Activated T-cell treated with anti-CD3 and anti-CD28 coated beads for 1 hour (primary cell): ENCODE data around the gene ZNF600.
"Not testable (repeated sequence)": the region's sequence is repeated elsewhere in the genome, so short reads cannot be mapped to it uniquely, and the experiment has no call there.

Source experiments
- DNase-seq: peaks from one replicate; pipeline ENCODE4 v3.0.0-alpha.2; 2020; ENCODE audit warnings: low read depth

The ZNF600 gene

DNA sequence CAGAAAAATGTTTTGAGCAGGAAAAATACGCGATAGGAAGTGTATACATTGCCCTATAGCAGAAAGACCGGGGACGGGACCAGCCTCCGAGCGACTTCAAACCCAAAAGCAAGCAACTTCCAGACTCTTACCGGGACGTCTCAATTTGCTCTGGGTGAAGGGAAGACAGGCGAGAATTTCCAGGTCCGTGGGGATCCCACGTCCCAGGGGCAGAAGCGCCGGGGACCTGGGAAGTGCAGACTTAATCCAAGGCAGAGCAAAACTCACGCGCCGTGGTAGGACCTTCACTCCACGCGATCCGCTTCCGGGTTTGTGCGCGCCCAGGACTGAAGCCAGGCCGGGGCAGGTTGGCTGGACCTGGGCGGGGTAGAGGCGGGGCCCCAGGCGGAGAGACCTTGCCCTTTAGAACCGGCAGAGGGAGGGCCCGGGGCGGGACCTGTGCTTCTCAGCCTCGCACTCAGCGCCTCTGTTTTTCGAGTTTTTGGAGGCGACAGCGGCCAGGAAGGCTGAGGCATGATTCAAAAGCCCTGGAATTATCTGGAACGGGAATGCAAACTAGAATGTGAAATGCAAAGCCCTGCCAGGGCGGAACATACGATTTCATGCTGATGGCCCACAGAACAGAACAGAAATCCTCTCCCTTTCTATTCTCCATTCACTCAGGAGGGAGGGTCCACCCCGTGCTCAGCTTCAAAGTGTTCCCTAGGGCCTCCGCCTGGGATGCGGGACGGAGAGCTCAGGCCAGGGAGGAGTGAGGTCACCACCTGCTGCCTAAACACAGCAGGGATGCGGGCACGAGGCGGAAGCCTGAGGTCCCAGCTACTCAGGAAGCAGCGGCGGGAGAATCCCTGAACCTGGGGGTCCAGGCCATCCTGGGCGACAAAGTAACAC is at the start of gene ZNF600:
Gene ZNF600 (minus strand): TSS at position 328 of the 891 bp plus-strand sequence. CDS start 7,903 bp downstream, outside the sequence.
- peak; percentile 68 for DNase-seq

DNA sequence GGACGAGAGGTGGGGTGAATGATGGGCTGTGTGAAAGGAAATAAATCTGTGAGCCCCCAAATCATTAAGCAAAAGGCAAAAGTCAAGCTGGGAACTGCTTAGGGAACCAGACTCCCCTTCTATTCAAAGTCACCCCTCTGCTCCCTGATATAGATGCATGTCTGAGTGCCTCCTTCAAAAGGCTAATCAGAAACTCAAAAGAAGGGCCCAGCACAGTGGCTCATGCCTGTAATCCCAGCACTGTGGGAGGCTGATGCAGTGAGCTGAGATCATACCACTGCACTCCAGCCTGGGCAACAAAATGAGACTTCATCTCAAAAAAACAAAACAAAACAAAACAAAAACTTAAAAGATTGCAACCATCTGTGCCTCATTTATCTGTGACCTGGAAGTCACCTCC is 47.7 kb upstream of the ZNF600 start:
- DNase-seq = not testable (repeated sequence)

DNA sequence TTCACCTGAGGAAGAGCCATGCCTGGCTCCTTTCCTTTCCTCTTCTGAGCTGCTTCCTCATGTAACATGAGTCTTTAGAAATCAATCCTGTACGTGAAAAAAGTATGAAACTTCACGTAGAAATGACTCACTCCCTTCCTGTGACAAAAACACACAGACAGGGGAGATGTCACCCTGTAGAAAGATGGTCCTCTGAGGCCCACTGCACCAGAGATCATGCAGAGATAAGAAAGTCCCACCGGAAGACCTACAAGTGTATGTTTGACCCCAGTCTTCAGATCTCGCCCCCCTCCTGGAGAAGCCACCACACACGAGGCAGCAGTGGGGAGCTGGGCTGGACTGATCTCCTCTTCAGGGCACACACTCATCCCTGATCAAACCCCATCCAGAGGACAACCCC is 47.0 kb upstream of the ZNF600 start:
- not testable (repeated sequence) for DNase-seq

DNA sequence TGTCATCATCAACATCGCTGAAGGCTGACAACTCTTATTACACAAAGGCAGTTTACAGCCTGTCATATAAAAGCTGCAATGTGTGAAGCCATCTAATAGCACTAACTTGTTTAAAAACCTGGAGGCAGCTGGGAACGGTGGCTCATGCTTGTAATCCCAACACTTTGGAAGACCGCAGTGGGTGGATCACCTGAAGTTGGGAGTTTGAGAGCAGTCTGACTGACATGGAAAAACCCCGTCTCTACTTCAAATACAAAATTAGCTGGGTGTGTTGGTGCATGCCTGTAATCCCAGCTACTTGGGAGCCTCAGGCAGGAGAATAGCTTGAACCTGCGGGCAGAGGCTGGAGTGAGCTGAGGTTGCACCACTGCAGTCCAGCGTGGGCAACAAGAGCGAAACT is 43.3 kb upstream of the ZNF600 start:
- not testable (repeated sequence) for DNase-seq

DNA sequence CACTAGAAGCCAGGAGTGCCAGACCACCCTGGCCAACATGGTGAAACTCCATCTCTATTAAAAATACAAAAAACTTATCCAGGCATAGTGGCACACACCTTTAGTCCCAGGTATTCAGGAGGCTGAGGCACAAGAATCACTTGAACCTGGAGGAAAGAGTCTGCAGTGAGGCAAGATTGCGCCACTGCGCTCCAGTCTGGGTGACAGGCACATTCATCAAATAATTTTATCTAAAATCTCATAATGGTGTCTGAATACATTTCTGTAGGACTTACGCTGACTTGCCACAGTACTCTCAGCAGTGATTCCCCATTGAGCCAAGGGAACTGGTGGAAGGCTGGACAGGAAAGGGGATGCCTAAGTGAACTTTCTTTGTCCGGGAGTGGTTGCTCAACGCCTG is 39.2 kb upstream of the ZNF600 start:
- DNase-seq = no peak

DNA sequence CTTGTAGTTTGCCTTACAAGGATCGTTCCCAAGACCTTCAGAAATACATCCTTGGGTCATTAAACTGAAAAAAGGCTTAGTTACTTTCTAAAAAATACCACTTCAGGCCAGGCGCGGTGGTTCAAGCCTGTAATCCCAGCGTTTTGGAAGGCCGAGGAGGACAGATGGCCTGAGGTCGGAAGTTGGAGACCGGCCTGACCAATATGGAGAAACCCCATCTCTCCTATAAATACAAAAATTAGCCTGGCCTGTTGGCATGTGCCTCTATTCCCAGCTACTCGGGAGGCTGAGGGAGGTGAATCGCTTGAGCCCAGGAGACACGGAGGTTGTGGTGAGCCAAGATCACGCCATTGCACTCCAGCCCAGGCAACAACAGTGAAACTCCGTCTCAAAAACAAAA is 37.1 kb upstream of the ZNF600 start:
- DNase-seq = no peak

DNA sequence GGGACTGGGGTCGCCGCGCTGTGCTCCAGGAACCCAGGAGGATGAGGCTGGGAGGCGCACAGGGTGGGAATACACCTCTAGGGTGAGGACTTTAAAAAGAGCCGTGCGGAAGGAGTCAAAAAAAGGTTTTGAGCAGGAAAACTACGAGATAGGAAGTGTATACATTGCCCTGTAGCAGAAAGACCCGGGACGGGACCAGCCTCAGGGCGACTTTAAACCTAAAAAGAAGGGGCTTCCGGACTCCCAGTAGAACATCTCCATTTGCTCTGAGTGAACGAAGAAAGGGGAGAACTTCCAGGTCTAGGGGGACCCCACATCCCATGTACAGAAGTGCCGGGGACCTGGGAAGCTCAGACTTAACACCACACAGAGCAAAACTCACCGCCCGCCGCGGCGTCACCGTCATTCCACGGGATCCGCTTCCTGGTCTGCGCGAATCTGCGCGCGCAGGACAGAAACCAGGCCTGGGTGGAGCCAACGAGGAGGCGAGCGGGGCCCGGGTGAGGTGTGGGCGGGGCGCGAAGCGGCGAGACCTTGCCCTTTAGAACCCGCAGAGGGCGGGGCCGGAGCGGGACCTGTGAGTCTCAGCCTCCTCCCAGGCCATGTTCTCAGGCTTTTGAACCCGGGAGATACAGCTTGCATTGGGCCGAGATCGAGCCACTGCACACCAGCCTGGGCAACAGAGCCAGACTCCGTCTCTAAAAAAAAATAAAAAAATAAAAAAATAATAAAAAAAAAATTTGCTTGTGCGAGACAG is 34.8 kb upstream of the ZNF600 start, which contains the start of gene ZNF28:
Gene ZNF28 (minus strand): TSS at position 430 of the 757 bp plus-strand sequence. CDS start 3,675 bp downstream, outside the sequence.
- DNase-seq = peak; percentile 36

DNA sequence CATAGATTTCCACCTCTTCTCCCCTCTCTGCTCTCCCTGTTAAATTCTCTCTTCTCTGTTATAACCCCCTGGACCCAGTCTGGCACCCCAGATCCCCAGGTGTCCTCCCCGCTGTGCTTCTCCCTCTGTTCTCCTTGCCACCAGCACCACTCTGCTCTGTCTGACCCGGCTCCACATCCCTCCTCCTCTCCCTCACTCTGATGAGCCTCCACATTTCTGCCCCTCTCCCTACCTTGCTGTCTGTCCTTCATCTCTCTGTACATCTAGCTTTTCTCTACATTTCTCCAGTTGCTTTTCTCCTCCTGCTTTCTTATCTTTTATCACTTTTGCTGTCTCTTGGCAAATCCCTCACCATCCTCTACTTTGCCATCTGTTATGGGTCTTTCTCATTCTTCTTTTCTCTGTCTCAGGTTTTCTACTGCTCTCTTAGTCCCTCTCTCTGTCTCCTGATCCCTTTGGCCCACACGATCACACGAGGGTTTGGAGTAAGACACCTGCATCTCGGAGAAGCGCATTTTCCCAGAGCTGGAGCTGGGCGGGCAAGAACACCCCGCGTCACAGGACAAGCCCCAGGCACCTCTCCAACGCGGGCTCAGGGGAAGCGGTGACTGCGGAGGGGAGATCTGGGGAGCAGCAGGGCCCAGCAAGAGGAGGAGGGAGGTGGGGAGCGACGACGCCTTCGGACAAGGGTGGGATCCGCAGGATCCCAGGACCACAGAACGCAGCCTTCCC is 34.0 kb upstream of the ZNF600 start:
- peak; percentile 2 for DNase-seq

DNA sequence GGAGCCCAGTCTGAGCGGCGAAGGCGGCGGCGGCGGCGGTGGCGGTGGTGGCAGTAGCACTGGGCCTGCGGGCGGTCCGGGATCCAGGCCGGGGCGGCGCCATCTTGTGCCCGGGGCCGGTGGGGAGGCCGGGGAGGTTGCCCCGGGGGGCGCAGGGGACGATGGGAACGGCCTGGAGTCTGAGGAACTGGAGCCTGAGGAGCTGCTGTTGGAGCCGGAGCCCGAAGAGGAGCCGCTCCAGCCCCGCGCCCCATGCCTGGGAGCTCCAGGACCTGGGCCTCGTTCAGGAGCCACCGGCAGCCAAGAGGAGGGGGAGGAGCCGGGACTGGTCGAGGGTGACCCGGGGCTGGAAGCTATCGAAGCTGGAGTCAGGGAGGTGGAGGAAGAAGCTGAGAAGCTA is 23.2 kb upstream of the ZNF600 start:
- no peak for DNase-seq

DNA sequence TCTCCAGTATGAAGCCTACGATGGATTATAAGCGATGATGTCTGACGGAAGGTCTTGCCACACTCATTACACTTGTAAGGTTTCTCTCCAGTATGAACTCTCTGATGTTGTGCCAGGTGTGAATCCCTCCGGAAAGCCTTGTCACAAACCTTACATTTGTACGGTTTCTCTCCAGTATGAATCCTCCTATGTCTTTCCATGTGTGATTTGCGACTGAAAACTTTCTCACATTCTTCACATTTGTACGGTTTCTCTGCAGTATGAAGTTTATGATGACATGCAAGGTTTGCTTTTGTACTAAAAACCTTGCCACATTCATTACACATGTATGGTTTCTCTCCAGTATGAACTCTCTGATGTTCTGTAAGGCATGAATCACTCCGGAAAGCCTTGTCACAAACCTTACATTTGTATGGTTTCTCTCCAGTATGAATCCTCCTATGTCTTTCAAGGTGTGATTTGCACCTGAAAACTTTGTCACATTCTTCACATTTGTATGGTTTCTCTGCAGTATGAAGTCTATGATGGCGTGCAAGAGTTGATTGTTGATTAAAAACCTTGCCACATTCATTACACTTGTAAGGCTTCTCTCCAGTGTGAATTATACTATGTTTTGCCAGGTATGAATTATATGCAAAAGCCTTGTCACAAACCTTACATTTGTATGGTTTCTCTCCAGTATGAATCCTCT is 13.5 kb upstream of the ZNF600 start:
- not testable (repeated sequence) for DNase-seq

DNA sequence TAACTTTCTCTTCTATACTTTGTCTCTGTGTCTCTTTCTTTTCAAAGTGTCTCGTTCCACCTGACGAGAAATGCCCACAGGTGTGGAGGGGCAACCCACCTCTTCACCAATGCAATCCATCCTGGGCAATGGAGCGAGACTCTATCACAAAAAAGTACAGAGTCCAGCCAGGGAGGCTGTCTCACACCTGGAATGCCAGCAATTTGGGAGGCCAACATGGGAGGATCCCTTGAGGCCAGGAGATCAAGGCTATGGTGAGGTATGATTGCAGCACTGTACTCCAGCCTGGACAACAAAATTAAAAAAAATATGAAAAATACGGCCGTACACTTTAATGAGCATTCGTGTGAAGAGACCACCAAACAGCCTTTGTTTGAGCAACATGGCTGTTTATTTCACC is 2.8 kb upstream of the ZNF600 start:
- DNase-seq = no peak

DNA sequence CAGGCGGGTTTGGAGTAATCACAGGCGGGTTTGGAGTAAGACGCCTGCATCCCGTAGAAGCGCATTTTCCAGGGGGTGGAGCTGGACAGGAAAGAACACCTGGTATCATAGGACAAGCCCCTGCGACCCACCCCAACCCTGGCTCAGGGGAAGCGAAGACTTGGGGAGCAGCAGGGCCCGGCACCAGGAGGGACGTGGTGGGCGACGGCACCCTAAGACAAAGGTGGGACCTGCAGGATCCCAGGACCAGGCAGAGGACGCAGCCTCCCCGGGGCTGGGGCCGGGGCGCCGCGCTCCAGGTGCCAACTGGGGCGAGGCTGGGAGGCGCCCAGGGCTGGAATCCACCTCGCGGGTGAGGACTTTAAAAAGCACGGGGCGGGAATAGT is 520 bp downstream of the ZNF600 start:
- no peak for DNase-seq

DNA sequence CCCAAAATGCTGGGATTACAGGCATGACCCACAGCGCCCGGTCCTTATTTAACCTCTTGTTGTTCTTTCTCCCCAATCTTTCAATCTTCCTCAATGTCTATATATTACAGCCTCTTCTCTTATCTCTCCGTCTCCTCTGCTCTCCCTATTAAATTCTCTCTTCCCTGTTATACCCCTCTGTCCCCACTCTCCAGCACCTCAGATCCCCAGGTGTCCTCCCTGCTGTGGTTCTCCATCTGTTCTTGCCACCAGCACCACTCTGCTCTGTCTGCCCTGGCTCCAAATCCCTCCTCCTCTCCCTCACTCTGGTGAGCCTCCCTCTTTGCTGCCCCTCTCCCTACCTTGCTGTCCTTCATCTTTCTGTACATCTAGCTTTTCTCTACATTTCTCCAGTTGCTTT is 1.1 kb downstream of the ZNF600 start:
- DNase-seq = no peak

DNA sequence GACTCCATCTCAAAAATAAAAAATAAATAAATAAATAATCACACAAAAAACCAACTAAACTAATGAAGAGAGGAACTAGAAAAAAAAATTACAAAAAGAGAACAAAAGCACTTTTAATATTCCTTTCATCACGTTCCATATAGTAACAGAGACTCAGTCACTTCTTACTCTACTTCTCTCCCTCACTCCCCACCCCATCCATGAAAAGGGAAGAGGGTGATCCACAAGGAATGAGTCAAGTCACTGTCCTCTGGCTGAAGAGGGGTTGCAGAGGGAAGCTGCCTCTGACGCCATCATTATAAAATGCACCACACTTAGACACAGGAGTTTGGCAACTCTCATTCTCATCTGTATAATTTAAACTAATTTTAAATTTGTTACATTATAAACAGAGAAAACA is 3.7 kb downstream of the ZNF600 start:
- not testable (repeated sequence) for DNase-seq

DNA sequence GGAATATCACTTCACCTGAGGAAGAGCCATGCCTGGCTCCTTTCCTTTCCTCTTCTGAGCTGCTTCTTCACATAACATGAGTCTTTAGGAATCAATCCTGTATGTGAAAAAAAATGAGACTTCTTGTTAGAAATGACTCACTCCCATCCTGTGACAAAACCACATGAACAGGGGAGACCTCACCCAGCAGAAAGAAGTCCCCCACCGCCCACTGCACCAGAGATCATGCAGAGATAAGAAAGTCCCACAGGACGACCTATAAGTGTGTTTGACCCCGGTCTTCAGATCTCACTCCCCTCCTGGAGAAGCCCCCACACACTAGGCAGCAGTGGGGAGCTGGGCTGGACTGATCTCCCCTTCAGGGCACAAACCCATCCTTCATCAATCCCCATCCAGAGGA is 7.8 kb downstream of the ZNF600 start:
- DNase-seq = no peak

DNA sequence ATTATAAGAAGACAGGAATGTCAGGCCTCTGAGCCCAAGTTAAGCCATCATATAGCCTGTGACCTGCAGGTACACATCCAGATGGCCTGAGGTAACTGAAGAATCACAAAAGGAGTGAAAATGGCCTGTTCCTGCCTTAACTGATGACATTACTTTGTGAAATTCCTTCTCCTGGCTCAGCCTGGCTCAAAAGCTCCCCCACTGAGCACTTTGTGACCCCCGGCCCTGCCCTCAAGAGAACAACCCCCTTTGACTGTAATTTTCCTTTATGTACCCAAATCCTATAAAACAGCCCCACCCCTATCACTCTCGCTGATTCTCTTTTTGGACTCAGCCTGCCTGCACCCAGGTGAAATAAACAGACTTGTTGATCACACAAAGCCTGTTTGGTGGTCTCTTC is 30.1 kb downstream of the ZNF600 start:
- DNase-seq = not testable (repeated sequence)

DNA sequence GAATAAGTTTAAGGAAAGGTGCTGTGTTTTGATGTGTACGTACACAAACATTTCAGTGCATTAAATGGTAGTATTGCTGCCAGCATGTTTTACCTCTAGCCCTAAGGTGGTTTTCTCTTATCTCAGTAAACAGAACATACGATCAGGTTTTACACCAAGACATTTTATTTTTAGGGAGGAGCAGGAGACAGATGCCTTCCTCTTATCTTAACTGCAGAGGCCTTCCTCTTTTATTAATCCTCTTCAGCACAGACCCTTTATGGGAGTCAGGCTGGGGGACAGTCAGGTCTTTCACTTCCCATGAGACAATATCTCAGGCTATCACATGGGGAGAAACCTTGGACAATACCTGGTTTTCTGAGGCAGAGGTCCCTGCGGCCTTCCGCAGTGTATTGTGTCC is 36.8 kb downstream of the ZNF600 start:
- no peak for DNase-seq

DNA sequence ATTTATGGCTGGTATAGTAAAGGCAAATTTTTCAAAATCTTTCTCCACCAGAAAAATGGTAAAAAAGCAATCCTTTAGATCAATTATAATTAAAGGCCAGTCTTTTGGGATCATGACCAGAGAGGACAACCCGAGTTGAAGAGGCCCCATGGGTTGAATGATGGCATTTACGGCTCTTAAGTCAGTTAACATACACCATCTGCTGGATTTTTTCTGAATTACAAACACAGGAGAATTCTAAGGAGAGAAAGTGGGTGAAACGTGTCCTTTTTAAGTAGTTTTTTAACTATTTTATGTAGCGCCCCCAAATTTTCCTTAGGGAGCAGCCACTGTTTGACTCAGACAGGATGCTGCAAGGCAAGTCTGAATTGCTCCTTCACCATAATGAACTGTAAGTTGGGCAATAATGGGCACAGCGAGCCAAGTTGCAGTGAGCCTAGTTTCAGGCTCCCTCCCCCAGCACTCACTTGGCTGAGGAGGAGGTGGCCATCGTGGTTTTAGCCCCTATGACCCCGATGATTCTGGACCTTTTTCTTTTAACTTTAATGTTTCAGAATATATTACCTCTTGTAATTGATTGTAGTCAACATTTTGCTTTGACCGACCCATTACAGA is 38.1 kb downstream of the ZNF600 start:
- no peak for DNase-seq

DNA sequence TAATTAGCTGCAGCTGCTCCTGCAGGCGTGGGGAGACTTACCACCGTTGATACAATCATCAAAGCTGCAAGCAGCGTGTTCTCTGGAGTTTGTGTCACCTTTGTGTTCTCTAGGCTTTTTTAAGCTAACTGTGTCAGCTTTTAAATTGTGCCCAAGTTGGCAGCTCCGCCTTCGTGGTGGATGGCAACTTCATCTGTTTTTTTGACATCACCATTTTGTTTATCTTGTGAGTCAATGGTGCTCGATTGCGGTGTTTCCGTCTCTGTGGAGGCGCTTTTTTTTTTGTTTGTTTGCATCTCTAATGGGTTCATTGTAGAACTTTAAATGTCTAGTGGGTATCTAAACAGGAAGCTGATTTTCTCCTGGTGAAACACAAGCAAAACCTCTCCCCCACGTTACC is 40.7 kb downstream of the ZNF600 start:
- DNase-seq = not testable (repeated sequence)

DNA sequence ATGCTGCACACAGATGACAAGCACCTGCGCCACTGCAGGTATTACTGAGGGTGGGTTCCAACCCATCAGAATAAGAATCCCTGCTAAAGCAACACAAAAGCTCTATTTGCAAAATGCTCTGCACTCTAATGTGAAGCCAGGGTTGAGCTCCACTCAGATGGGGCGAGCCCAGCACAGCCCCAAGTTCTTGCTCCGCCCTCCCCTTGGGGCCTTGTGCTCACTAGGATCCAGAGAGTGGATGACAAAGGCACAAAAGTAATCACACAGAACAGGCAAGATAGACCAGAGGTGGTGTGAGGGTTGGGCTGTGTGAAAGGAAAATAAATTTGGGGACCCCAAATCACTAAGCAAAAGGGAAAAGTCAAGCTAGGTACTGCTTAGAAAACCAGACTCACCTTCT is 43.5 kb downstream of the ZNF600 start:
- DNase-seq = no peak

DNA sequence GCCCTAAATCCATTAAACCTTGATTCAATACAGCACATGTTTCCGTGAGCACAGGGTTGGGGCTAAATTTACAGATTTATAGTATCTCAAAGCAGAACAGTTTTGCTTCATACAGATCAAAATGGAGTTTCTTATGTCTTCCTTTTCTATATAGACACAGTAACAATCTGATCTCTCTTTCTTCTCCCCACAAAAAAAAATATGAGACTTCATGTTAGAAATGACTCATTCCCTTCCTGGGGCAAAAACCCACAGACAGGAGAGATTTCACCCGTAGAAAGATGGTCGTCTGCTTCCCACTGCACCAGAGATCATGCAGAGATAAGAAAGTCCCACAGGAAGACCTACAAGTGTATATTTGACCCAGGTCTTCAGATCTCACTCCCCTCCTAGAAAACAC is 44.1 kb downstream of the ZNF600 start:
- DNase-seq = no peak
